Calu3 (cell line): Measurements from ENCODE around the gene KRTAP17-1. TPM values are rescaled to one million over a fixed set of nuclear protein-coding genes. Genes with fewer than 3 reads are reported as not detected.
"Not testable (repeated sequence)": the region's sequence is repeated elsewhere in the genome, so short reads cannot be mapped to it uniquely, and the experiment has no call there.

Experiments used
- BruUV-seq: library from RNA; stranded (reverse); fragments of 400-500 nt; replicated peaks from 2 replicates; lab custom pipeline; 2021; lab: Mats Ljungman, UMichigan
- CTCF ChIA-PET: fragments of 300-600 bp; sonication (Branson Sonifier 250); formaldehyde crosslinking; loops from one replicate; lab custom pipeline; 2022; ENCODE audit warnings: antibody characterized with exemption; lab: Charles Lee
- DNase-seq: peaks from one replicate; pipeline ENCODE4 v3.0.0; 2022
- H3K27ac Mint-ChIP-seq: one replicate; pipeline ENCODE4 v1.8.0; 2022; ENCODE audit warnings: mixed read lengths; ENCODE audit not compliant: unreplicated experiment
- H3K27me3 Mint-ChIP-seq: one replicate; pipeline ENCODE4 v1.8.0; 2022; ENCODE audit warnings: mixed read lengths; ENCODE audit not compliant: unreplicated experiment
- H3K36me3 Mint-ChIP-seq: one replicate; pipeline ENCODE4 v1.8.0; 2022; ENCODE audit warnings: mild to moderate bottlenecking, moderate library complexity, mixed read lengths; ENCODE audit not compliant: insufficient read depth, unreplicated experiment
- H3K4me1 Mint-ChIP-seq: one replicate; pipeline ENCODE4 v1.8.0; 2022; ENCODE audit warnings: mild to moderate bottlenecking, low read depth, mixed read lengths; ENCODE audit not compliant: unreplicated experiment
- H3K4me3 Mint-ChIP-seq: one replicate; pipeline ENCODE4 v1.8.0; 2022; ENCODE audit warnings: mild to moderate bottlenecking, low read depth, moderate library complexity, mixed read lengths; ENCODE audit not compliant: unreplicated experiment
- H3K9me3 Mint-ChIP-seq: one replicate; pipeline ENCODE4 v1.8.0; 2022; ENCODE audit warnings: low read depth, mixed read lengths; ENCODE audit not compliant: unreplicated experiment
- intact Hi-C: fragments of 100-400 bp; cut with micrococcal nuclease; formaldehyde crosslinking; loops from one replicate; pipeline ENCODE4 v1.10.0; 2022; ENCODE audit not compliant: unreplicated experiment
- total RNA-seq: library from RNA; stranded (reverse); gene quantifications from 2 replicates; pipeline ENCODE4 v1.2.3, GENCODE V29; 2022
- TF ChIP-seq, protein P1 (sequence below): fragments of 200-600 bp; IDR thresholded peaks from one replicate; pipeline ENCODE4 v1.8.0; 2022; ENCODE audit warnings: antibody characterized with exemption; ENCODE audit not compliant: unreplicated experiment

Gene KRTAP17-1
- total RNA-seq, 1 experiment from 2014 or later, result not detected

- peaks cover 6% of the 10 kb centered on the region for H3K4me1 Mint-ChIP-seq
- CTCF ChIA-PET, result no interaction called here
These were observed 37.3 kb upstream of the KRTAP17-1 start for GRCh38 chr17:41352597-41353366.

DNA sequence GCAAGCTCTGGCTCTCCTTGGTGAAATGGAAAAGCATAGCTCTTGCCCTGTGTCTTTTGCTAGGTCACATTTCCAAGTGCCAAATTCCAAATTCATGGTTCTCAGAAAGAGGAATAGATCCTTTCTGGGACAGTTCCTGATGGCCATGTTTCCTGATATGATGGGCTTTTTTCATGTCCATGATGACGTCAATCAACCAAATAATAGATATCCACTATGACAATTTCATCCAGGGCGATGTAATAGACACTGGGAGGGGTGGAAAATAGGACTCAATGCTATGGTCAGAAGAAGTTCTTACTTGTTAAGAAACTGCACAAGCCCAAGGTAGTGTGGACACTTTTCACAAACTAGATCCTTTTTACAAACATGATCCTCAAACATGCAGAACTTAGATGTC is 35.7 kb upstream of the KRTAP17-1 start:
- Mint-ChIP-seq H3K27ac (no peak overlapping the region), H3K27me3 (peaks cover 13% of the 10 kb centered on the region), H3K9me3 (peaks cover 3% of the 10 kb centered on the region), H3K36me3 (no peaks in the 10 kb centered on the region), H3K4me3 (no peak overlapping the region), H3K4me1 (peaks cover 7% of the 10 kb centered on the region)
- CTCF ChIA-PET, result interaction anchor here (0.7 kb wide), 1 partner anchor 72 kb away, joined by 6 read pairs; no protein-coding TSS in a partner anchor
- DNase-seq, result no peak
- no TSS peak for BruUV-seq
- intact Hi-C loops, result no loop called here
- TF ChIP-seq, protein P1, sequence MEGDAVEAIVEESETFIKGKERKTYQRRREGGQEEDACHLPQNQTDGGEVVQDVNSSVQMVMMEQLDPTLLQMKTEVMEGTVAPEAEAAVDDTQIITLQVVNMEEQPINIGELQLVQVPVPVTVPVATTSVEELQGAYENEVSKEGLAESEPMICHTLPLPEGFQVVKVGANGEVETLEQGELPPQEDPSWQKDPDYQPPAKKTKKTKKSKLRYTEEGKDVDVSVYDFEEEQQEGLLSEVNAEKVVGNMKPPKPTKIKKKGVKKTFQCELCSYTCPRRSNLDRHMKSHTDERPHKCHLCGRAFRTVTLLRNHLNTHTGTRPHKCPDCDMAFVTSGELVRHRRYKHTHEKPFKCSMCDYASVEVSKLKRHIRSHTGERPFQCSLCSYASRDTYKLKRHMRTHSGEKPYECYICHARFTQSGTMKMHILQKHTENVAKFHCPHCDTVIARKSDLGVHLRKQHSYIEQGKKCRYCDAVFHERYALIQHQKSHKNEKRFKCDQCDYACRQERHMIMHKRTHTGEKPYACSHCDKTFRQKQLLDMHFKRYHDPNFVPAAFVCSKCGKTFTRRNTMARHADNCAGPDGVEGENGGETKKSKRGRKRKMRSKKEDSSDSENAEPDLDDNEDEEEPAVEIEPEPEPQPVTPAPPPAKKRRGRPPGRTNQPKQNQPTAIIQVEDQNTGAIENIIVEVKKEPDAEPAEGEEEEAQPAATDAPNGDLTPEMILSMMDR, result no peak

More at GRCh38 chr17:41352597-41353366, 37.3 kb upstream of the KRTAP17-1 start:
- no peak for DNase-seq
- peaks cover 13% of the 10 kb centered on the region for H3K27me3 Mint-ChIP-seq
- H3K9me3 Mint-ChIP-seq, result peaks cover 3% of the 10 kb centered on the region
- no peaks in the 10 kb centered on the region for H3K36me3 Mint-ChIP-seq
- BruUV-seq, result no TSS peak
- intact Hi-C loops, result no loop called here
- H3K27ac Mint-ChIP-seq, result no peak overlapping the region
- TF ChIP-seq, protein P1, result no peak
- no peak overlapping the region for H3K4me3 Mint-ChIP-seq

DNA sequence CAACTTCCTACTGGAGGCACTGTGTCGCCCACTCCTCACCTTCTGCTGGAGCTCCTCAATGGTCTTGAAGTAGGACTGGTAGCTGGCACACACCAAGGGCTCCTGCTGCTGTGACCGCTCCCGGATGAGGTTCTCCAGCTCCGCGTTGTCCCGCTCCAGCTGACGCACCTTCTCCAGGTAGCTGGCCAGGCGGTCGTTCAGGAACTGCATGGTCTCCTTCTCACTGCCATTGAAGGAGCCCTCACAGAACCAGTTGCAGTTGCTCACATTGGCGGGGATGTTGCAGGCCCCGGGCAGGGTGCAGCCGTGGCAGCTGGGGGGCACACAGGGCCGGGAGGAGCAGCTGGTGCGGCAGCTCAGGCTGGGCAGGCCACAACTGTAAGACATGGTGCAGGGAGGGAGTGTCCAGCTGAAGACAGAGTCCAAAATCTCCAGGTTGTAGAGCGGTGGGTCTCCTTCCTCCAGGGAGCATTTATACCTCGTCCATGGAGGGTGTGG is 34.9 kb upstream of the KRTAP17-1 start, which contains the start of gene KRT33A:
TSS of gene KRT33A (minus strand) at position 448 of the 498 bp plus-strand sequence. CDS start at position 387, 61 bp downstream.
- intact Hi-C loops, BruUV-seq, H3K36me3 Mint-ChIP-seq, H3K4me1 Mint-ChIP-seq, DNase-seq, H3K4me3 Mint-ChIP-seq, H3K27ac Mint-ChIP-seq, H3K9me3 Mint-ChIP-seq: not testable (repeated sequence)
- CTCF ChIA-PET, result interaction anchor here (0.5 to 0.7 kb wide), 4 partner anchors 20 to 294 kb away, joined by 3 to 6 read pairs (median 3); partner anchors contain the start of gene KRT33B
- peaks cover 13% of the 10 kb centered on the region for H3K27me3 Mint-ChIP-seq

DNA sequence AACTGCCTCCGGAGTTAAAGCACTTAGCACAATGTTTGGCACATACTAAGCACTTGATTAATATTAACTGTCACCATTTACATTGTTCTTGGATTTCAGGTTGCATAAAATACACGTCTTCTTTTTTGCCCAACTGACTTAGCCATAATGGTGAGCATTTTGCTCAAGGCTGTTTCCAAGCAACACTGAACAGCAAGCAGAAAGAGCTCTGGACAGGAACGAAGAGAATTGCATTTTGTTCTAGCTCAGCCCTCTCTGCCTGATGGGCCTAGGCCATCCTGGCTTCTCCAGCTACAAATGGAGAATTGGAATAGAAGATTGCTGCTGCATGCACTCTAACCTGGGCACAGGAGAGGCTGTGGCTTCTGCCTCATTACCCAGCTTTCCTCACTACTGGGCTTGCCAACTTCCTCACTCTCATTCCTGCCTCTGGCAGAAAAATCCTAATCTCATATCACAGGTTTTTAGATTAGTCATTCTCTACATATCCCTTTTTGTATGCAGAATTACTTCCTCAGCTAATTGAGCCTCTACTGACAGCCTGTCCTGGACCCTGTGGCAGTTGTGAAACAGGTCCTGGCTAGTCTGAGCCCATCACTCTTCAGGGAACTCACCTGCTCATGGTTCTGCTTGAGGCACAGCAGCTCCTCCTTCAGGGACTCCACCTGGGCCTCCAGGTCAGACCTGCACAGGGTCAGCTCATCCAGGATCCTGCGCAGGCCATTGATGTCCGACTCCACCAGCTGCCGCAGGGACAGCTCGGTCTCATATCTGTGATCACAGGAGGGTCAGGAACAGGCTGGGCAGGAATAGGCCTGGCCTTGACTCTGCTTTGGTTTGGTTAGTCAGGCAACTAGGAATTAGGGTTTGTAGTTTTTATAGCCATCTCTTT is 32.6 kb upstream of the KRTAP17-1 start:
- Mint-ChIP-seq H3K9me3 (peaks cover 6% of the 10 kb centered on the region), H3K27ac (no peak overlapping the region), H3K36me3 (no peaks in the 10 kb centered on the region), H3K27me3 (peaks cover 13% of the 10 kb centered on the region), H3K4me1 (peaks cover 7% of the 10 kb centered on the region), H3K4me3 (no peak overlapping the region)
- CTCF ChIA-PET, result interaction anchor here (0.6 to 2.3 kb wide), 5 partner anchors 12 to 216 kb away, joined by 3 to 8 read pairs (median 3); no protein-coding TSS in a partner anchor
- no TSS peak for BruUV-seq
- TF ChIP-seq, protein P1, result no peak
- DNase-seq, result no peak
- intact Hi-C loops, result no loop called here

- H3K27me3 Mint-ChIP-seq, H3K36me3 Mint-ChIP-seq, BruUV-seq, H3K27ac Mint-ChIP-seq, DNase-seq, H3K9me3 Mint-ChIP-seq, intact Hi-C loops, H3K4me3 Mint-ChIP-seq: not testable (repeated sequence)
- H3K4me1 Mint-ChIP-seq, result peaks cover 12% of the 10 kb centered on the region
- CTCF ChIA-PET, result interaction anchor here (0.6 to 1.1 kb wide), 2 partner anchors 71 to 571 kb away, joined by 4 to 7 read pairs; no protein-coding TSS in a partner anchor
These were observed 30.9 kb upstream of the KRTAP17-1 start for GRCh38 chr17:41346421-41346820.
